Large intestine (tissue), 3 donors: Measurements from ENCODE around the gene SMTN. TPM values are rescaled to one million over a fixed set of nuclear protein-coding genes. Genes with fewer than 3 reads are reported as not detected.
"Not testable (repeated sequence)": the region's sequence is repeated elsewhere in the genome, so short reads cannot be mapped to it uniquely, and the experiment has no call there.

Experiments
- DNase-seq, 2 donors: peaks; one replicate each; pipeline versions ENCODE4 v3.0.0 to v3.0.0-alpha.2; 2013
- H3K27ac ChIP-seq: one replicate; pipeline ENCODE4 v1.5.1; 2013; ENCODE audit warnings: low read length
- H3K27me3 ChIP-seq: 2 replicates; pipeline ENCODE4 v1.6.1; 2013; ENCODE audit warnings: low read length; ENCODE audit not compliant: control insufficient read depth, insufficient read depth
- H3K36me3 ChIP-seq: 2 replicates; pipeline ENCODE4 v1.6.1; 2013; ENCODE audit warnings: low read length; ENCODE audit not compliant: control insufficient read depth, insufficient read depth
- H3K4me1 ChIP-seq: one replicate; pipeline ENCODE4 v1.6.1; 2013; ENCODE audit warnings: low read length; ENCODE audit not compliant: control insufficient read depth, insufficient read depth
- H3K4me3 ChIP-seq: one replicate; pipeline ENCODE4 v1.5.1; 2013; ENCODE audit warnings: low read length
- H3K9me3 ChIP-seq: one replicate; pipeline ENCODE4 v1.6.1; 2013; ENCODE audit warnings: mild to moderate bottlenecking, low read depth, low read length, moderate library complexity; ENCODE audit not compliant: control insufficient read depth
- WGBS: methylation state at CpG from one replicate; pipeline ENCODE4 v1.1.5; 2013; ENCODE audit warnings: low lambda C conversion rate; ENCODE audit not compliant: insufficient coverage; 5-methylcytosine and 5-hydroxymethylcytosine counted together
- polyA plus RNA-seq: library from polyadenylated mRNA; unstranded; fragments of 120-200 nt; gene quantifications from one replicate; pipeline ENCODE4 v1.2.1, GENCODE V29; 2013

The SMTN gene
- polyA plus RNA-seq, 1 donor = 96.3 TPM

- H3K27me3 ChIP-seq = no peaks in the 10 kb centered on the region
- no peak overlapping the region for H3K27ac ChIP-seq
- no peak overlapping the region for H3K4me3 ChIP-seq
- no peaks in the 10 kb centered on the region for H3K4me1 ChIP-seq
- H3K9me3 ChIP-seq = no peaks in the 10 kb centered on the region
- DNase-seq = no peak
- no CpG with 5 or more reads among the region's 4 CpGs for whole genome bisulfite sequencing
- H3K36me3 ChIP-seq = no peaks in the 10 kb centered on the region
Measured at GRCh38 chr22:31048570-31048969, 32.5 kb upstream of the SMTN start.

- H3K4me1 ChIP-seq = peaks cover 3% of the 10 kb centered on the region
- no peaks in the 10 kb centered on the region for H3K36me3 ChIP-seq
- no peak overlapping the region for H3K27ac ChIP-seq
- no peak overlapping the region for H3K4me3 ChIP-seq
- no peaks in the 10 kb centered on the region for H3K9me3 ChIP-seq
- no CpG with 5 or more reads among the region's 3 CpGs for WGBS
- H3K27me3 ChIP-seq = no peaks in the 10 kb centered on the region
- no peak for DNase-seq
Measured at GRCh38 chr22:31049815-31050420, 31.2 kb upstream of the SMTN start.

DNA sequence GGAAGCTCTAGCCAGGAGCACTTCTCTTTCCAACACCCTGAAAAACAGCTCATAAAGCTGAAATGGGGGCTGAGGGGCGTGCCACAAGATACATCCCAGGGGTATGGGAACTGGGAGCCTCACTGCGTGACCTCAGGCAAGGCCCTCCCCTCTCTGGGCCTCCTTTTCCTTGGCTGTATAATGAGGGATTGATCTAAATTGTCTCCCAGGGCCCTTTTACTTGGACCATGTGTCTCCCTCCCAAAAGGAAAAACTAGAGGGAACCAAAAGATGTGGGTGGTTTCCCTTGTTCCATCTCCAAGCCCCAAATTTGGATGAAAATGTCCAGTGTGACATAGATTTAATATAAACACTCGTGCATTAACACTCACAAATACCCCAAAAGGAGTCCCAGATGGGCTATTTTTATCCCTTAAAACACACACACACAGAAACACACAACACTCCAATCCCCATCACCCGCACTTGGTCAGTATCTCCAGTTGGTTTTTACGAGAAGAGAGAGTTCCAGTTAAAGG is 25.9 kb upstream of the SMTN start:
- H3K27ac ChIP-seq = peak overlapping the region; percentile 78
- DNase-seq = no peak
- H3K27me3 ChIP-seq = no peaks in the 10 kb centered on the region
- no peaks in the 10 kb centered on the region for H3K9me3 ChIP-seq
- H3K4me3 ChIP-seq = no peak overlapping the region
- WGBS = no CpG with 5 or more reads among the region's 5 CpGs
- no peaks in the 10 kb centered on the region for H3K36me3 ChIP-seq
- H3K4me1 ChIP-seq = peaks cover 34% of the 10 kb centered on the region

- no CpG with 5 or more reads among the region's 13 CpGs for WGBS
Measured at GRCh38 chr22:31055635-31056159, 25.4 kb upstream of the SMTN start.

DNA sequence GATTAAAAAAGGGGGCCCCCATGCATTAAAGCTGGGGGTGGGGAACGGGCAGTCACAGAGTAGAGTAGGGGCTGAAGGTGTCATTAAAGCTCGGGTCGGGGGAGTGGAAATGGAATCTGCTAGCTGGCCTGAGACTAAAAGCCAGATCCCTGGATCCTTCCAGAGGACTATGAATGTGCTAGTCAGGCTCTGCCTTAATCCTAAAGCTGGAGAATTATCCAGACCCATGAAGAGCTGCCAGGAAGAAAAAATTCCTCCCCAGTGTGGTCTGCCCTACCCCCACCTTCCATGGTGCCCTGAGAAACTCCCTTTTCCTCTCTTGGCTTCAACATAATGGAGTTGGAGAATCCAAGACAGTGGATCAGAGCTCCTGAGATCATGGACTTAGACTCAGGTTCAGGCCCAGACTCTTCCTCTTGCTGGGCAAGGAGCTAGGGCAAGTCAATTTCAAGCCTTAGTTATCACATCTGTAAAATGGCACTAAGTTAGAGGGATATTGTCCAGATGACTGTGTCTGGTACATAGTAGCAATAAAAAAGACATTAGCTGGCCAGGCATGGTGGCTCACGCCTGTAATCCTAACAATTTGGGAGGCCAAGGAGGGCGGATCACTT is 24.0 kb upstream of the SMTN start:
- no peak for DNase-seq
- no CpG with 5 or more reads among the region's 5 CpGs for WGBS
- Histone ChIP-seq H3K27ac (peak overlapping the region; percentile 6), H3K27me3 (no peaks in the 10 kb centered on the region), H3K36me3 (no peaks in the 10 kb centered on the region), H3K4me1 (peaks cover 34% of the 10 kb centered on the region), H3K9me3 (no peaks in the 10 kb centered on the region), H3K4me3 (no peak overlapping the region)

More at GRCh38 chr22:31055635-31056159, 25.4 kb upstream of the SMTN start:
- Histone ChIP-seq H3K4me3 (no peak overlapping the region), H3K9me3 (no peaks in the 10 kb centered on the region), H3K27me3 (no peaks in the 10 kb centered on the region), H3K36me3 (no peaks in the 10 kb centered on the region), H3K4me1 (peaks cover 34% of the 10 kb centered on the region), H3K27ac (peak overlapping the region; percentile 78)
- peak; percentile 97 for DNase-seq

GRCh38 chr22:31059663-31060062 is 21.5 kb upstream of the SMTN start:
- peaks cover 42% of the 10 kb centered on the region for H3K4me1 ChIP-seq
- H3K4me3 ChIP-seq, H3K36me3 ChIP-seq, H3K27me3 ChIP-seq, H3K9me3 ChIP-seq: not testable (repeated sequence)
- peak overlapping the region; percentile 55 for H3K27ac ChIP-seq
- WGBS = no CpG with 5 or more reads among the region's 6 CpGs
- DNase-seq = peak in 1 of 2 donors; percentile 43

DNA sequence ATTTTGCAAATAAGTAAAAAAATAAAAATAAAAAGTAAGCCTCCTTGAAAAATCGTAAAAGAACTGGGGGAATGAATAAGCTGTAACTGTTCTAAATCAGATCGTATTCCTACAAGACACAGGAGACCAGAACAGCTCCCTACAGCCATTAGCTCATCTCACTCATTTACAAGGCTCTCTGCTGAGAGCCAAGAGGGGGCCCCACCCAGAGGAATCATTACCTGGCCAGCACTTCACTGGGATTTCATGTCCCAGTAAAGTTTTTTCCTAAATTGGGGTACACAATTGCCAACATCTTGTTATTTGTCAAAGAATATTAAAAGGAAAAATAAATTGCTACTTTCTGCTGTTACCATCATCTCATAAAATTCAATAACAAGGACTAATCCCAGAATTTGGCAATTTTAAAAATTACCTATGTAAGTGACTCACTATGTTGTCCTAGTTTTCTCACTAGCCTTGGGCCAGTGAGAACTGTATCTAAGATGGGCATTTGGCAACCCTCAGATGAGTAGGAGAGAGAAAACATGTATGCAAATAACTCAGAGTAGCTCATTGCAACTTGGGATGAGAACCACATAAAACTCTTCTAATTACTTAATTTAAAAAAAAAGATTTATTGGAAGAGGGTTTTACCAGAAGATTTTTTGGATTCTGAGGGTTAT is 18.4 kb upstream of the SMTN start:
- H3K4me3 ChIP-seq = no peak overlapping the region
- no peak overlapping the region for H3K27ac ChIP-seq
- 83% methylated on average over 2 of the region's 2 CpGs for WGBS
- no peaks in the 10 kb centered on the region for H3K27me3 ChIP-seq
- DNase-seq = no peak
- H3K36me3 ChIP-seq = no peaks in the 10 kb centered on the region
- H3K4me1 ChIP-seq = peaks cover 17% of the 10 kb centered on the region
- no peaks in the 10 kb centered on the region for H3K9me3 ChIP-seq

- Histone ChIP-seq H3K36me3 (no peaks in the 10 kb centered on the region), H3K4me1 (peaks cover 17% of the 10 kb centered on the region), H3K27me3 (no peaks in the 10 kb centered on the region), H3K4me3 (peak overlapping the region; percentile 19), H3K27ac (peak overlapping the region; percentile 38), H3K9me3 (no peaks in the 10 kb centered on the region)
- no peak for DNase-seq
- WGBS = 100% methylated on average over 1 of the region's 6 CpGs
Measured at GRCh38 chr22:31064369-31064768, 16.7 kb upstream of the SMTN start.

GRCh38 chr22:31068970-31069369 is 12.1 kb upstream of the SMTN start:
- DNase-seq = no peak
- H3K27me3 ChIP-seq = no peaks in the 10 kb centered on the region
- H3K9me3 ChIP-seq = no peaks in the 10 kb centered on the region
- no peaks in the 10 kb centered on the region for H3K36me3 ChIP-seq
- no peak overlapping the region for H3K4me3 ChIP-seq
- WGBS = no CpG with 5 or more reads among the region's 11 CpGs
- H3K4me1 ChIP-seq = no peaks in the 10 kb centered on the region
- H3K27ac ChIP-seq = no peak overlapping the region

DNA sequence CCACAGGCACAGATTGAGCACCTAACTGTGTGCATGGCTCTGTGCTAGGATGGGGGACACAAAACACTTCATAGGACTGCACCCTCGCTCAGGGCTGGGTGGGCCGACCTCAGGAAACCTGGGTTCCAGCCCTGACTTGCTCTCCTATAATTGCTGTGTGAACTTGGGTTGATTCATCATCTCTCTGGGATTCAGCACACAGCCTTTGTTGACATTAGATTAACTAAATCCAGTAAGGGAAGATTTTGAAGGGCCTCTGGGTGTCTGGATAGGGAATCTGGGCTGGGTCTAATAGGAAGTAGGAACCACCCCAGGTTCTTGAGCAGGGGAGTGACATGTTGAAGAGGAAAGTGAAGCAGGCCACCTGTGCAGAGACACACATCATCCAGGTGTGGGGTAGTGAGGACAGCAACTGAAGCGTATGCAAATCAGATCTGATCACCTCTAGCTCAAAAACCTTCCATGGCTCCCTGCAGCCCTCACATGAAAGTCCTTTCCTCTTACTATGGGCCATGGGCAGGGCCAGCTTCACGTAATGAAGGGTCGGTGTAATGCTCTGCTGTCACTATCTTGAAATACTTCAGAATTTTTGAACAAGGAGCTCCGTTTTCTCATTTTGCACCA is 11.3 kb upstream of the SMTN start:
- DNase-seq = not testable (repeated sequence)
- WGBS = no CpG with 5 or more reads among the region's 6 CpGs

More for the DNA sequence above, 11.3 kb upstream of the SMTN start:
- H3K4me1 ChIP-seq, H3K9me3 ChIP-seq, H3K36me3 ChIP-seq, H3K4me3 ChIP-seq, H3K27ac ChIP-seq, H3K27me3 ChIP-seq: not testable (repeated sequence)
